ENCODE data around the gene TMED4.

- TF ChIP-seq, protein P1, sequence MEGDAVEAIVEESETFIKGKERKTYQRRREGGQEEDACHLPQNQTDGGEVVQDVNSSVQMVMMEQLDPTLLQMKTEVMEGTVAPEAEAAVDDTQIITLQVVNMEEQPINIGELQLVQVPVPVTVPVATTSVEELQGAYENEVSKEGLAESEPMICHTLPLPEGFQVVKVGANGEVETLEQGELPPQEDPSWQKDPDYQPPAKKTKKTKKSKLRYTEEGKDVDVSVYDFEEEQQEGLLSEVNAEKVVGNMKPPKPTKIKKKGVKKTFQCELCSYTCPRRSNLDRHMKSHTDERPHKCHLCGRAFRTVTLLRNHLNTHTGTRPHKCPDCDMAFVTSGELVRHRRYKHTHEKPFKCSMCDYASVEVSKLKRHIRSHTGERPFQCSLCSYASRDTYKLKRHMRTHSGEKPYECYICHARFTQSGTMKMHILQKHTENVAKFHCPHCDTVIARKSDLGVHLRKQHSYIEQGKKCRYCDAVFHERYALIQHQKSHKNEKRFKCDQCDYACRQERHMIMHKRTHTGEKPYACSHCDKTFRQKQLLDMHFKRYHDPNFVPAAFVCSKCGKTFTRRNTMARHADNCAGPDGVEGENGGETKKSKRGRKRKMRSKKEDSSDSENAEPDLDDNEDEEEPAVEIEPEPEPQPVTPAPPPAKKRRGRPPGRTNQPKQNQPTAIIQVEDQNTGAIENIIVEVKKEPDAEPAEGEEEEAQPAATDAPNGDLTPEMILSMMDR (IDR thresholded peaks at IDR 0.05), result no peak
- no peak for TF ChIP-seq POLR2A (IDR thresholded peaks at IDR 0.05)
These were observed 18.8 kb downstream of the TMED4 start for GRCh38 chr7:44563171-44563679.

All from lower leg skin (tissue), 3 donors.